ENCODE data around the gene SEMA3C.

DNA sequence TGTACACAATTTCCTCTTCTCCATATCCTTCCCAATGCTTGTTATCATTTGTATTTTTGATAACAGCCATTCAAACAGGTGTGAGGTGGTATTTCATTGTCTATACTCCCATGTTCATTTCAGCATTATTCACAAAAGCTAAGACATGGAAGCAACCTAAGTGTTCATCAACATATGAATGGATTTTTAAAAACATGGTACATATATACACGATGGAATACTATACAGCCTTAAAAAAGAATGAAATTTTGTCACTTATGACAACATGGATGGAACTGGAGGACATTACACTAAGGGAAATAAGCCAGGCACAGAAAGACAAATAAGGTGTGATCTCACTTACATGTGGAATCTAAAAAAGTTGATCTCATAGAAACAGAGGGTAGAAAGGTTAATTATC, 109.3 kb downstream of the SEMA3C start:
- no peak for TF ChIP-seq POLR2A (IDR thresholded peaks at IDR 0.05)
- TF ChIP-seq CTCF (IDR thresholded peaks at IDR 0.05) = no peak
